ENCODE data around the gene SKA2. TPM values are rescaled to one million over a fixed set of nuclear protein-coding genes. Genes with fewer than 3 reads are reported as not detected.
"Not testable (repeated sequence)": the region's sequence is repeated elsewhere in the genome, so short reads cannot be mapped to it uniquely, and the experiment has no call there.

Gene SKA2
- total RNA-seq, 4 donors from 2014 or later, result 11.7 to 57.5 (median 39.7) TPM

DNA sequence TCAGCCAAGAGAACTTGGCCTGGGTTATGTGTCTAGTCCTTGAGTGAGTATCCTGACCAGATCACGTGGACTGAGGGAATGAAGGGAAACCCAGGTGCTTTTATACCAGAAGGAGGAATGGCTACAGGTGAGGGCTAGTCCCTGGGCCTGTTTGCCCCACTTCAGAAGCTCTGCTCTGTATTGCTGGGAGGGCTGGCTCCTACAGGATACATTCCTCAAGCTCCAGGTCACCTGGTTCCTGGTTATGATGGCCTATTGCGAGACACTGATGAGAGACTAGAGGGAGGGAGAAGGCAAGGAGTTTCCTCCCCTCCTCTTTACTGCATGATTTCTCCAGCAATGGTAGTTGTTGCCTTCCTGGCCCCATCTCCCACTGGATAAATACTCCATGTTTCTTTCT, 35.8 kb upstream of the SKA2 start:
- peaks cover 0 to 9% (median 0%) of the 10 kb centered on the region in 3 donors for H3K36me3 ChIP-seq
- H3K4me1 ChIP-seq, result no peaks in the 10 kb centered on the region
- no peak for DNase-seq (ENCODE audit: low spot score in 2 of 2)
- TF ChIP-seq POLR2A (IDR thresholded peaks at IDR 0.05) (no peak), EP300 (IDR thresholded peaks at IDR 0.05) (no peak)
- TF ChIP-seq, protein P1, sequence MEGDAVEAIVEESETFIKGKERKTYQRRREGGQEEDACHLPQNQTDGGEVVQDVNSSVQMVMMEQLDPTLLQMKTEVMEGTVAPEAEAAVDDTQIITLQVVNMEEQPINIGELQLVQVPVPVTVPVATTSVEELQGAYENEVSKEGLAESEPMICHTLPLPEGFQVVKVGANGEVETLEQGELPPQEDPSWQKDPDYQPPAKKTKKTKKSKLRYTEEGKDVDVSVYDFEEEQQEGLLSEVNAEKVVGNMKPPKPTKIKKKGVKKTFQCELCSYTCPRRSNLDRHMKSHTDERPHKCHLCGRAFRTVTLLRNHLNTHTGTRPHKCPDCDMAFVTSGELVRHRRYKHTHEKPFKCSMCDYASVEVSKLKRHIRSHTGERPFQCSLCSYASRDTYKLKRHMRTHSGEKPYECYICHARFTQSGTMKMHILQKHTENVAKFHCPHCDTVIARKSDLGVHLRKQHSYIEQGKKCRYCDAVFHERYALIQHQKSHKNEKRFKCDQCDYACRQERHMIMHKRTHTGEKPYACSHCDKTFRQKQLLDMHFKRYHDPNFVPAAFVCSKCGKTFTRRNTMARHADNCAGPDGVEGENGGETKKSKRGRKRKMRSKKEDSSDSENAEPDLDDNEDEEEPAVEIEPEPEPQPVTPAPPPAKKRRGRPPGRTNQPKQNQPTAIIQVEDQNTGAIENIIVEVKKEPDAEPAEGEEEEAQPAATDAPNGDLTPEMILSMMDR (IDR thresholded peaks at IDR 0.05), result no peak
- H3K9me3 ChIP-seq, result no peaks in the 10 kb centered on the region
- 96 to 100% methylated on average over 2 of the region's 2 CpGs for WGBS, 2 donors
- no peak overlapping the region for H3K4me3 ChIP-seq
- no peaks in the 10 kb centered on the region for H3K27me3 ChIP-seq
- H3K27ac ChIP-seq, result no peak overlapping the region

DNA sequence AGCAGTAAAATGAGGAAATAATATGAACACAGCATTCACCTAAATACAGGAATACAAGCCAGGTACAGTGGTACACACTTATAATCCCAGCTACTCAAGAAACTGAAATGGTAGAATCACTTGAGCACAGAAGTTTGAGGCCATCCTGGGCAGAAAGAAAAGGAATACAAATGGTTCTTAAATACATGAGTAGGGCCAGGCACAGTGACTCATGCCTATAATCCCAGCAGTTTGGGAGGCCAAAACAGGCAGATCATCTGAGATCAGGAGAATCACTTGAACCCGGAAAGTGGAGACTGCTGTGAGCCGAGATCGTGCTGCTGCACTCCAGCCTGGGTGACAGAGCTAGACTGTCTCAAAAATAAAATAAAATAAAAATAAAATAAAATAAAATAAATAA, 31.9 kb upstream of the SKA2 start:
- Histone ChIP-seq H3K4me1 (no peaks in the 10 kb centered on the region), H3K27ac (no peak overlapping the region), H3K4me3 (no peak overlapping the region), H3K27me3 (no peaks in the 10 kb centered on the region), H3K9me3 (no peaks in the 10 kb centered on the region), H3K36me3 (peaks cover 0 to 5% (median 0%) of the 10 kb centered on the region in 3 donors)
- DNase-seq (ENCODE audit: low spot score in 2 of 2), result no peak
- WGBS, 2 donors, result 97 to 99% methylated on average over 3 of the region's 3 CpGs
- TF ChIP-seq, protein P1 (IDR thresholded peaks at IDR 0.05), result no peak
- TF ChIP-seq EP300 (IDR thresholded peaks at IDR 0.05) (no peak), POLR2A (IDR thresholded peaks at IDR 0.05) (no peak)

- H3K4me1 ChIP-seq, result no peaks in the 10 kb centered on the region
- H3K27me3 ChIP-seq, result no peaks in the 10 kb centered on the region
- DNase-seq (ENCODE audit: low spot score in 2 of 2), result no peak
- H3K4me3 ChIP-seq, result no peak overlapping the region
- no peak for TF ChIP-seq EP300 (IDR thresholded peaks at IDR 0.05)
- TF ChIP-seq, protein P1 (IDR thresholded peaks at IDR 0.05), result no peak
- no peak for TF ChIP-seq POLR2A (IDR thresholded peaks at IDR 0.05)
- no peaks in the 10 kb centered on the region for H3K36me3 ChIP-seq
- no peaks in the 10 kb centered on the region for H3K9me3 ChIP-seq
- no peak overlapping the region for H3K27ac ChIP-seq
Measured at GRCh38 chr17:59185997-59186396, 31.0 kb upstream of the SKA2 start.

DNA sequence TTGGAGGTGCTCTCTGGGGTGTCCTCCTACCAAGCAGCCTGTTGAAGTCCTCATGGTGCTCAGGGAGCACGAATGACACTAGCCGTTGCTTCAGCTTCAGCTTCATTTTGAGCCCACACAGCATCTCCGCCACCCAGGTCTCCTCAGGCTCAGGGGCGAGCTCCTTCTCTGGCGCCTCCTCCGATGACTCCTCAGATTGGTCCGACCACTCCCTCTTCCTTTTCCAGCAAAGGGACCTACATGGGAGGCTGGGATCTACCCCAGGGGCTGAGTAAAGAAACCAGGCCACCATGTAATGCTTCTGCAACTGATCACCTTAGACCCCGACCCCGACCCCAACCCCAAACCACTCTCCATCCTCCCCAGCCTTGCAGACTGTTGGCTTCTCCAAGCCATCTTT, 26.5 kb upstream of the SKA2 start:
- H3K27ac ChIP-seq, result no peak overlapping the region
- H3K36me3 ChIP-seq, result no peaks in the 10 kb centered on the region
- TF ChIP-seq, protein P1 (IDR thresholded peaks at IDR 0.05), result no peak
- TF ChIP-seq EP300 (IDR thresholded peaks at IDR 0.05) (no peak), POLR2A (IDR thresholded peaks at IDR 0.05) (no peak)
- H3K9me3 ChIP-seq, result no peaks in the 10 kb centered on the region
- DNase-seq (ENCODE audit: low spot score in 2 of 2), result no peak
- WGBS, 2 donors, result 97 to 99% methylated on average over 9 of the region's 9 CpGs
- H3K27me3 ChIP-seq, result no peaks in the 10 kb centered on the region
- no peak overlapping the region for H3K4me3 ChIP-seq
- no peaks in the 10 kb centered on the region for H3K4me1 ChIP-seq

DNA sequence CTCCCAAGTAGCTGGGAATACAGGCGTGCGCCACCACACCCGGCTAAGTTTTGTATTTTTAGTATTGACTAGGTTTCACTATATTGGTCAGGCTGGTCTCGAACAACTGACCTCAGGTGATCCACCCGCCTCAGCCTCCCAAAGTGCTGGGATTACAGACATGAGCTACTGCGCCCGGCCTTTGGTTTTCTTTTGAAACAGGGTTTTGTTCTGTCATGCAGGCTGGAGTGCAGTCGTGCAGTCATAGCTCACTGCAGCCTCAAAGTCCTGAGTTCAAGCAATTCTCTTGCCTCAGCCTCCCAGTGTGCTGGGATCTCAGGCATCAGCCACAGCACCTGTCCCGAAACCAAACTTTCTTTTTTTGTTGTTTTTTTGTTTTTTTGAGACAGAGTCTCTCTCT, 25.6 kb upstream of the SKA2 start:
- no peaks in the 10 kb centered on the region for H3K27me3 ChIP-seq
- H3K4me3 ChIP-seq, result no peak overlapping the region
- 97 to 99% methylated on average over 9 of the region's 9 CpGs for whole genome bisulfite sequencing, 2 donors
- no peak for DNase-seq (ENCODE audit: low spot score in 2 of 2)
- H3K4me1 ChIP-seq, result no peaks in the 10 kb centered on the region
- no peaks in the 10 kb centered on the region for H3K36me3 ChIP-seq
- no peaks in the 10 kb centered on the region for H3K9me3 ChIP-seq
- H3K27ac ChIP-seq, result no peak overlapping the region
- TF ChIP-seq EP300 (IDR thresholded peaks at IDR 0.05) (no peak), POLR2A (IDR thresholded peaks at IDR 0.05) (no peak)
- TF ChIP-seq, protein P1 (IDR thresholded peaks at IDR 0.05), result no peak

DNA sequence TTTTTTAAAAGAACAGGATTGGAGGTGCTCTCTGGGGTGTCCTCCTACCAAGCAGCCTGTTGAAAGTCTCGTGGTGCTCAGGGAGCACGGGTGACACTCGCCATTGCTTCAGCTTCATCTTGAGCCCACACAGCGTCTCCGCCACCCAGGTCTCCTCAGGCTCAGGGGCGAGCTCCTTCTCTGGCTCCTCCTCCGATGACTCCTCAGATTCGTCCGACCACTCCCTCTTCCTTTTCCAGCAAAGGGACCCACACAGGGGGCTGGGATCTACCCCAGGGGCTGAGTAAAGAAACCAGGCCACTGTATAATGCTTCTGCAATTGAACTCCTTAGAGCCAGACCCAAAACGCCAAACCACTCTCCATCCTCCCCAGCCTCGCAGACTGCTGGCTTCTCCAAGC, 24.6 kb upstream of the SKA2 start:
- not testable (repeated sequence) for DNase-seq (ENCODE audit: low spot score in 2 of 2); H3K4me3 ChIP-seq; H3K9me3 ChIP-seq; H3K36me3 ChIP-seq; H3K27ac ChIP-seq; H3K4me1 ChIP-seq; H3K27me3 ChIP-seq
- 89 to 90% methylated on average over 11 of the region's 11 CpGs for WGBS, 2 donors

Data from tibial nerve (tissue), 4 donors.